OCI-LY7 (cell line): ENCODE data around the gene SH3PXD2A. TPM values are rescaled to one million over a fixed set of nuclear protein-coding genes. Genes with fewer than 3 reads are reported as not detected.

ENCODE experiments used
- BruUV-seq: library from RNA; stranded (reverse); fragments of 400-500 nt; replicated peaks from 2 replicates; lab custom pipeline; 2021; lab: Mats Ljungman, UMichigan
- CTCF ChIA-PET: fragments of 300-600 bp; sonication (Branson Sonifier 250); formaldehyde crosslinking; loops from one replicate; lab custom pipeline; 2022; ENCODE audit warnings: antibody characterized with exemption; ENCODE audit not compliant: unreplicated experiment; lab: Charles Lee
- POLR2A ChIA-PET: fragments of 300-600 bp; sonication (Branson Sonifier 250); formaldehyde crosslinking; loops from one replicate; lab custom pipeline; 2022; ENCODE audit warnings: antibody characterized with exemption; lab: Charles Lee
- DNase-seq: peaks from one replicate; pipeline ENCODE4 v3.0.0-alpha.2; 2015; ENCODE audit warnings: low spot score
- H2AFZ ChIP-seq: fragments of 200-600 bp; sonication (generic), shearing (Covaris generic); 2 replicates; pipeline ENCODE4 v1.6.1; 2014; ENCODE audit warnings: mild to moderate bottlenecking, antibody characterized with exemption, low read length, moderate library complexity
- H3K27ac ChIP-seq: fragments of 200-600 bp; sonication (generic); 2 replicates; pipeline ENCODE4 v1.5.1; 2014; ENCODE audit warnings: mixed run types, low read depth, mild to moderate bottlenecking, moderate library complexity, low read length, inconsistent platforms; ENCODE audit not compliant: poor library complexity, severe bottlenecking
- H3K36me3 ChIP-seq: fragments of 200-600 bp; sonication (generic); 2 replicates; pipeline ENCODE4 v1.6.1; 2014; ENCODE audit warnings: mild to moderate bottlenecking, antibody characterized with exemption, low read length, moderate library complexity, mixed read lengths; ENCODE audit not compliant: insufficient read depth
- H3K4me1 ChIP-seq: fragments of 200-600 bp; sonication (generic); 2 replicates; pipeline ENCODE4 v1.5.1; 2014; ENCODE audit warnings: mild to moderate bottlenecking, low read length; ENCODE audit not compliant: insufficient read depth, poor library complexity, severe bottlenecking
- H3K4me2 ChIP-seq: fragments of 200-600 bp; sonication (generic); 2 replicates; pipeline ENCODE4 v1.6.1; 2014; ENCODE audit warnings: mild to moderate bottlenecking, low read length
- H3K4me3 ChIP-seq: fragments of 200-600 bp; sonication (generic); 2 replicates; pipeline ENCODE4 v1.5.1; 2014; ENCODE audit warnings: mild to moderate bottlenecking, low read depth, low read length; ENCODE audit not compliant: poor library complexity, severe bottlenecking
- H3K79me2 ChIP-seq: fragments of 200-600 bp; sonication (generic); 2 replicates; pipeline ENCODE4 v1.6.1; 2016; ENCODE audit warnings: low read depth, mild to moderate bottlenecking, low read length, moderate library complexity, mixed read lengths; ENCODE audit not compliant: insufficient read depth
- H3K9me2 ChIP-seq: fragments of 200-600 bp; sonication (generic); 2 replicates; pipeline ENCODE4 v1.6.1; 2016; ENCODE audit warnings: mild to moderate bottlenecking, low read length, mixed read lengths; ENCODE audit not compliant: insufficient read depth
- H3K9me3 ChIP-seq: fragments of 200-600 bp; sonication (generic); 2 replicates; pipeline ENCODE4 v1.6.1; 2014; ENCODE audit warnings: mild to moderate bottlenecking, mixed run types, low read length, mixed read lengths
- H4K20me1 ChIP-seq: fragments of 200-600 bp; sonication (generic); 2 replicates; pipeline ENCODE4 v1.6.1; 2014; ENCODE audit warnings: mild to moderate bottlenecking, antibody characterized with exemption, low read length, moderate library complexity, mixed read lengths; ENCODE audit not compliant: insufficient read depth
- EZH2phosphoT487 ChIP-seq: fragments of 200-600 bp; sonication (generic); IDR thresholded peaks from 2 replicates; pipeline ENCODE4 v1.6.1; 2018; ENCODE audit warnings: low read depth, borderline replicate concordance, mild to moderate bottlenecking, mixed run types, antibody characterized with exemption, low read length, moderate library complexity, mixed read lengths
- intact Hi-C: fragments of 100-400 bp; cut with micrococcal nuclease; formaldehyde crosslinking; loops from one replicate; pipeline ENCODE4 v1.10.0; 2022; ENCODE audit not compliant: unreplicated experiment
- total RNA-seq, 2 experiments: library from RNA; depleted of rRNA in 1 of 2; stranded (reverse); fragments of >200 nt in 1 of 2; shearing (Covaris generic) in 1 of 2; gene quantifications; 2 replicates each; pipeline ENCODE4 v1.2.3, GENCODE V29; 2014 to 2022
- TF ChIP-seq, protein P1 (sequence below): fragments of 200-600 bp; sonication (generic); conservative IDR thresholded peaks from 2 replicates; pipeline ENCODE4 v1.5.1; 2014; ENCODE audit warnings: mild to moderate bottlenecking, antibody characterized with exemption, low read length, moderate library complexity, mixed read lengths

SH3PXD2A gene
- total RNA-seq, 2 experiments from 2014 or later = 0.85 to 5.9 TPM

DNA sequence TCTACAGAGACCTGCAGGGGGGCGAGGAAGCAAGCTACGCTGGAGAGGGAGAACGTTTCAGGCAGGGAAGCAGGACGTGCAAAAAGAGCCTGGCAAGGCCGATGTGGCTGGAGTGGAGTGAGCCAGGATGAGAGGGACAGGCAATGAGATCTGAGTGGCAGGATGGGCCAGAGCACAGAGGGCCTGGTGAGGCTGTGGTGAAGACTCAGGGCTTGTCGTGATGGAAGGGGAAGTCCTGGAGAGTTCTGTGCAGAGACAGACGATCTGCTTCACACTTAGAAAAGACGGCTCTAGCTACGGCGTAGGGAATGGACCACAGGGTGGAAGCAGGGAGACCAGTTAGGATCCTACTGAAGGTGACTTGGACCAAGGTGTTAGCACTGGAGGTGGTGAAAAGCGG is 87.0 kb downstream of the SH3PXD2A start:
- Histone ChIP-seq H3K4me2 (0 out of 2 replicates have a peak overlapping the region, but pooled peaks have one; percentile 25), H4K20me1 (no peaks in the 10 kb centered on the region), H3K4me3 (no peak overlapping the region), H3K9me2 (no peaks in the 10 kb centered on the region), H3K4me1 (peaks cover 55% of the 10 kb centered on the region), H3K9me3 (no peaks in the 10 kb centered on the region), H3K27ac (no peak overlapping the region), H3K79me2 (no peaks in the 10 kb centered on the region), H3K36me3 (no peaks in the 10 kb centered on the region), H2AFZ (peak overlapping the region; percentile 41; the same call in 1 of the 2 replicates)
- TF ChIP-seq, protein P1, sequence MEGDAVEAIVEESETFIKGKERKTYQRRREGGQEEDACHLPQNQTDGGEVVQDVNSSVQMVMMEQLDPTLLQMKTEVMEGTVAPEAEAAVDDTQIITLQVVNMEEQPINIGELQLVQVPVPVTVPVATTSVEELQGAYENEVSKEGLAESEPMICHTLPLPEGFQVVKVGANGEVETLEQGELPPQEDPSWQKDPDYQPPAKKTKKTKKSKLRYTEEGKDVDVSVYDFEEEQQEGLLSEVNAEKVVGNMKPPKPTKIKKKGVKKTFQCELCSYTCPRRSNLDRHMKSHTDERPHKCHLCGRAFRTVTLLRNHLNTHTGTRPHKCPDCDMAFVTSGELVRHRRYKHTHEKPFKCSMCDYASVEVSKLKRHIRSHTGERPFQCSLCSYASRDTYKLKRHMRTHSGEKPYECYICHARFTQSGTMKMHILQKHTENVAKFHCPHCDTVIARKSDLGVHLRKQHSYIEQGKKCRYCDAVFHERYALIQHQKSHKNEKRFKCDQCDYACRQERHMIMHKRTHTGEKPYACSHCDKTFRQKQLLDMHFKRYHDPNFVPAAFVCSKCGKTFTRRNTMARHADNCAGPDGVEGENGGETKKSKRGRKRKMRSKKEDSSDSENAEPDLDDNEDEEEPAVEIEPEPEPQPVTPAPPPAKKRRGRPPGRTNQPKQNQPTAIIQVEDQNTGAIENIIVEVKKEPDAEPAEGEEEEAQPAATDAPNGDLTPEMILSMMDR = no peak
- no peak for TF ChIP-seq EZH2phosphoT487
- POLR2A ChIA-PET = no interaction called here
- CTCF ChIA-PET = no interaction called here
- intact Hi-C loops = no loop called here
- DNase-seq = no peak
- no TSS peak for BruUV-seq

DNA sequence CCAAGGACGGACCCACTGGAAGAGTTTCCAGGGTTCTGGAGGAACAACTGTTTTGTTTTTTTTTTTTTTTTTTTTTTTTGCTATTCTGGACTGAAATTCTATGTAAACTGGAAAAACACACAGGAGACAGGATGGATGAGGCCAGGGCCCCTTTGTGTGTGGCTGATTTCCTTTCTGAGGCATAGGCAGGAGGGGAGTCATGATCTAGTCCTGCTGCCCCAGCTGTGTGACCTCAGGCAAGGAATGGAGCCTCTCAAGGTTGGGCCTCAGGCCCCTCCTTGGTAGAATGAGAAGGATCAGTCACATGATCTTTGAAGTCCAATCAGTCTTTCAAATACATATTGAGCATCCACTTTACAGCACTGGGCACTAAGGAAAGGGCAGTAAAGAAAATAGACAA is 87.6 kb downstream of the SH3PXD2A start:
- Histone ChIP-seq H2AFZ (no peak overlapping the region), H3K36me3 (no peaks in the 10 kb centered on the region), H3K4me3 (no peak overlapping the region), H3K9me3 (no peaks in the 10 kb centered on the region), H3K4me2 (no peak overlapping the region), H3K27ac (no peak overlapping the region), H3K9me2 (no peaks in the 10 kb centered on the region), H4K20me1 (no peaks in the 10 kb centered on the region), H3K79me2 (no peaks in the 10 kb centered on the region), H3K4me1 (peaks cover 57% of the 10 kb centered on the region)
- DNase-seq = no peak
- ChIA-PET CTCF (no interaction called here), POLR2A (no interaction called here)
- TF ChIP-seq, protein P1 = no peak
- TF ChIP-seq EZH2phosphoT487 = no peak
- intact Hi-C loops = no loop called here
- BruUV-seq = no TSS peak

DNA sequence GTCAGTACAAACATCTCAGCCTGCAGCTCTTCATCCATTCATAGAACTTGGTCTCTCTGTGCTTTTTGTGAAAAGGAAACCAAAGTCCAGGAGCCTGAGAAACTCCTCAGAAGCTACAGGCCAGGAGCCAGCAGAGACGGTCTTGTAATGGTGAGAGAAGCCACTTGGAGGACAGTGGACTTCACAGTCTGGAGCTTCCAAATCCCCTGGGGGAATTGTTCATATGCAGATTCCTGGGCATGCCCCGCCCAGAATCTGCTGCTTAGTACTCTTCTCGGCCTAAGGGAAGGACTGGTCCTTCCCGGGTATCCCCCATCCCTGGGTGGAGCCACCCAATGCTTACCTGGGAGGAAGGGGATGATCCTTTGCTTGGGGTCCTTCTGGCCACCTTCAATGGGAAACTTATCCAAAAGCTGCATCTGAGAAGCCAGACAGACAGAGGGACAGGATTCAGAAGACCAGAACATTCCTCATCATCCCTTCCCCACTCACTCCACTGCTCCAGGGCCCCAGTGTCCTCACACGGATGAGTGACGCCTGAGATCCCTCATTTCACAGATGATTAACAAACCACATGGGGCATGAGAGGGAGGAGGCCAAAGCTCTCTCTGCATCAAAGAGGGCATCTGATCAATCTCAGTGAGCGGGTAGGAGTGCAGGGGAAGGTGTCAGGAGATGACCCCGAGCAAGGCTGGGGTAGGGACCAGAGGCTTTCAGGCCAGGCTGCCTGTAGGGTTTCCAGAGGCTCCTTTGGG is 88.4 kb downstream of the SH3PXD2A start:
- no peak overlapping the region for H3K27ac ChIP-seq

More for the DNA sequence above, 88.4 kb downstream of the SH3PXD2A start:
- intact Hi-C loops = no loop called here
- no peaks in the 10 kb centered on the region for H3K9me2 ChIP-seq
- TF ChIP-seq, protein P1 = no peak
- no peak for TF ChIP-seq EZH2phosphoT487
- H3K79me2 ChIP-seq = no peaks in the 10 kb centered on the region
- H3K36me3 ChIP-seq = no peaks in the 10 kb centered on the region
- no peaks in the 10 kb centered on the region for H4K20me1 ChIP-seq
- CTCF ChIA-PET = no interaction called here
- POLR2A ChIA-PET = interaction anchor here (0.6 to 1.2 kb wide), 3 partner anchors 9 to 73 kb away, joined by 3 read pairs; no protein-coding TSS in a partner anchor
- peaks cover 49% of the 10 kb centered on the region for H3K4me1 ChIP-seq
- H2AFZ ChIP-seq = no peak overlapping the region
- no peak overlapping the region for H3K4me2 ChIP-seq
- DNase-seq = no peak
- H3K4me3 ChIP-seq = no peak overlapping the region
- H3K9me3 ChIP-seq = no peaks in the 10 kb centered on the region
- BruUV-seq = no TSS peak
